Measurements from ENCODE around the gene APCS.

- TF ChIP-seq POLR2A (IDR thresholded peaks at IDR 0.05) (no peak), CTCF (IDR thresholded peaks at IDR 0.05) (no peak), POLR2AphosphoS5 (IDR thresholded peaks at IDR 0.05) (no peak)
Measured at GRCh38 chr1:159560599-159560998, 27.0 kb upstream of the APCS start.

All from prostate gland (tissue), 2 donors.